IPS-18c (cell line): ENCODE measurements around the gene SPAG4.
A peak's percentile ranks its signal among the peaks of the same experiment; 100 is the strongest.

Experiments used
- H3K4me3 ChIP-seq: 2 replicates; pipeline ENCODE4 v1.7.0; 2013; ENCODE audit warnings: low read depth, mild to moderate bottlenecking, low read length, moderate library complexity; ENCODE audit not compliant: insufficient read depth
- H3K9me3 ChIP-seq: one replicate; pipeline ENCODE4 v1.6.1; 2013; ENCODE audit warnings: mild to moderate bottlenecking, low read length, moderate library complexity; ENCODE audit not compliant: control insufficient read depth, insufficient read depth

Gene SPAG4

GRCh38 chr20:35616465-35617396 is 1.1 kb downstream of the SPAG4 start:
- Histone ChIP-seq H3K9me3 (no peaks in the 10 kb centered on the region), H3K4me3 (peak overlapping the region; percentile 40; the same call in 1 of the 2 replicates)

GRCh38 chr20:35617397-35618262 is 2.0 kb downstream of the SPAG4 start:
- no peaks in the 10 kb centered on the region for H3K9me3 ChIP-seq
- H3K4me3 ChIP-seq, result peak overlapping the region; percentile 9

- Histone ChIP-seq H3K4me3 (peak overlapping the region; percentile 65), H3K9me3 (no peaks in the 10 kb centered on the region)
These were observed 2.9 kb downstream of the SPAG4 start for GRCh38 chr20:35618263-35619131.

GRCh38 chr20:35619196-35620095 is 3.8 kb downstream of the SPAG4 start:
- H3K4me3 ChIP-seq, result peak overlapping the region; percentile 65

GRCh38 chr20:35620818-35621559 is 5.4 kb downstream of the SPAG4 start:
- Histone ChIP-seq H3K4me3 (no peak overlapping the region), H3K9me3 (no peaks in the 10 kb centered on the region)

More at GRCh38 chr20:35619196-35620095, 3.8 kb downstream of the SPAG4 start:
- H3K9me3 ChIP-seq, result no peaks in the 10 kb centered on the region

GRCh38 chr20:35621560-35621946 is 5.9 kb downstream of the SPAG4 start:
- H3K4me3 ChIP-seq, result no peak overlapping the region
- H3K9me3 ChIP-seq, result no peaks in the 10 kb centered on the region

- no peak overlapping the region for H3K4me3 ChIP-seq
- no peaks in the 10 kb centered on the region for H3K9me3 ChIP-seq
These were observed 10.2 kb downstream of the SPAG4 start for GRCh38 chr20:35625584-35626385.

- Histone ChIP-seq H3K4me3 (no peak overlapping the region), H3K9me3 (no peaks in the 10 kb centered on the region)
These were observed 10.9 kb downstream of the SPAG4 start for GRCh38 chr20:35626386-35627001.

GRCh38 chr20:35627121-35627520 is 11.5 kb downstream of the SPAG4 start:
- no peaks in the 10 kb centered on the region for H3K9me3 ChIP-seq
- H3K4me3 ChIP-seq, result no peak overlapping the region

GRCh38 chr20:35629427-35630145 is 14.0 kb downstream of the SPAG4 start:
- Histone ChIP-seq H3K4me3 (no peak overlapping the region), H3K9me3 (no peaks in the 10 kb centered on the region)

- H3K4me3 ChIP-seq, result no peak overlapping the region
These were observed 15.0 kb downstream of the SPAG4 start for GRCh38 chr20:35630636-35631035.

GRCh38 chr20:35632539-35633115 is 17.0 kb downstream of the SPAG4 start:
- H3K9me3 ChIP-seq, result no peaks in the 10 kb centered on the region

More at GRCh38 chr20:35630636-35631035, 15.0 kb downstream of the SPAG4 start:
- no peaks in the 10 kb centered on the region for H3K9me3 ChIP-seq

GRCh38 chr20:35635652-35636051 is 20.0 kb downstream of the SPAG4 start:
- H3K9me3 ChIP-seq, result no peaks in the 10 kb centered on the region
- H3K4me3 ChIP-seq, result no peak overlapping the region

More at GRCh38 chr20:35632539-35633115, 17.0 kb downstream of the SPAG4 start:
- no peak overlapping the region for H3K4me3 ChIP-seq
